ENCODE measurements around the gene CYP2W1. TPM values are rescaled to one million over a fixed set of nuclear protein-coding genes. Genes with fewer than 3 reads are reported as not detected.

The CYP2W1 gene
- total RNA-seq, 1 donor from 2014 or later: not detected

DNA sequence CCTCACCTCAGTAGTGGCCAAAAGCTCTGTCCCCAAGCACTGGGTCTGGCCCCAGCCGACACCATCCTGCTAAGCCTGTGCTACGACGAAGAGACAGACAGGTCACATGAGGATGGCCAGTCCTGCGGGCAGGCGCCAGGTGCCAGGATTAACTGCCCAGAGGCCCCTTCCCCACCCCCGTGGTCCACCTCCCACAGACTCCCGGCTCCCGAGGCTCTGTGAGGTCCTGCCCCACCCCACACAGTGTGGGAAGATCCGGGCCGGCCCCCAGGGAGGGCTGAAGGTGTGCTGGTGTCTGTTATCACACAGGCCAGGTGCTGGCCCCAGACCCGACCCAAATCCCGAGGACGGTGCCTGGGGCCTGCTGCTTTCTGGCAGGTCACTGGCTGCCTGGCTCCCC, 27.2 kb downstream of the CYP2W1 start:
- H3K4me3 Mint-ChIP-seq (ENCODE audit: unreplicated experiment): no peak overlapping the region
- H3K27ac Mint-ChIP-seq (ENCODE audit: unreplicated experiment): no peak overlapping the region
- peaks cover 6% of the 10 kb centered on the region for H3K4me1 Mint-ChIP-seq (ENCODE audit: unreplicated experiment)
- TF ChIP-seq, protein P1, sequence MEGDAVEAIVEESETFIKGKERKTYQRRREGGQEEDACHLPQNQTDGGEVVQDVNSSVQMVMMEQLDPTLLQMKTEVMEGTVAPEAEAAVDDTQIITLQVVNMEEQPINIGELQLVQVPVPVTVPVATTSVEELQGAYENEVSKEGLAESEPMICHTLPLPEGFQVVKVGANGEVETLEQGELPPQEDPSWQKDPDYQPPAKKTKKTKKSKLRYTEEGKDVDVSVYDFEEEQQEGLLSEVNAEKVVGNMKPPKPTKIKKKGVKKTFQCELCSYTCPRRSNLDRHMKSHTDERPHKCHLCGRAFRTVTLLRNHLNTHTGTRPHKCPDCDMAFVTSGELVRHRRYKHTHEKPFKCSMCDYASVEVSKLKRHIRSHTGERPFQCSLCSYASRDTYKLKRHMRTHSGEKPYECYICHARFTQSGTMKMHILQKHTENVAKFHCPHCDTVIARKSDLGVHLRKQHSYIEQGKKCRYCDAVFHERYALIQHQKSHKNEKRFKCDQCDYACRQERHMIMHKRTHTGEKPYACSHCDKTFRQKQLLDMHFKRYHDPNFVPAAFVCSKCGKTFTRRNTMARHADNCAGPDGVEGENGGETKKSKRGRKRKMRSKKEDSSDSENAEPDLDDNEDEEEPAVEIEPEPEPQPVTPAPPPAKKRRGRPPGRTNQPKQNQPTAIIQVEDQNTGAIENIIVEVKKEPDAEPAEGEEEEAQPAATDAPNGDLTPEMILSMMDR (IDR thresholded peaks at IDR 0.05; ENCODE audit: unreplicated experiment): no peak
- no peaks in the 10 kb centered on the region for H3K9me3 Mint-ChIP-seq (ENCODE audit: unreplicated experiment)
- DNase-seq (ENCODE audit: low spot score): no peak
- peaks cover 9% of the 10 kb centered on the region for H3K27me3 Mint-ChIP-seq (ENCODE audit: unreplicated experiment)
- peaks cover 9% of the 10 kb centered on the region for H3K36me3 Mint-ChIP-seq (ENCODE audit: low read depth, unreplicated experiment)

DNA sequence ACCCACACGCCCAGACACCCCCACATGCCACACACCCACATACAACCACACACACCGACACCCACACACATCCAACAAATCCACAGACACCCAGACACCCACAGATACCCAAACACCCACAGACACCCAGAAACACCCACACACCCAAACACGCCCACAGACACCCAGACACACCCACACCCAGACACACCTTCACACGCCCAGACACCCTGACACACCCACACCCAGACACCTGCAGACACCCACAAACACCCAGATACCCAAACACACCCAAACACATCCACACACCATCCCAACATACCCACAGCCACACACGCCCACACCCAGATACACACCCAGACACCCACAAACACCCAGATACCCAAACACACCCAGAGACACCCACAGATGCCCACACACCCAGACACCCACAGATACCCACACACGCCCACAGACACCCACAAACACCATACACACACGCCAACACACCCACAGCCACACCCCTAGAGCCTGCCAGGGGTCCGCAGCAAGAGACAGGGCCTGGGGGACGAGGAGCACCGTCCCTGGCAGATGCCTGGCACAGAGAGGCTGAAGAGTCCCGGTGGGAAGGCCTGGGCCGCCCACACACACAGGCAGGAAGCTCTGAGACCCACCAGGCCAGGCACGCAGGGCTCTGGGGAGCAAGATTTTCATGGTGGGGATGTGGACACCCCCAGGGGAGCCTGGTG, 28.5 kb downstream of the CYP2W1 start:
- Mint-ChIP-seq H3K27ac (ENCODE audit: unreplicated experiment) (no peak overlapping the region), H3K9me3 (ENCODE audit: unreplicated experiment) (no peaks in the 10 kb centered on the region), H3K4me3 (ENCODE audit: unreplicated experiment) (no peak overlapping the region), H3K36me3 (ENCODE audit: low read depth, unreplicated experiment) (peaks cover 4% of the 10 kb centered on the region), H3K27me3 (ENCODE audit: unreplicated experiment) (peaks cover 4% of the 10 kb centered on the region), H3K4me1 (ENCODE audit: unreplicated experiment) (peaks cover 6% of the 10 kb centered on the region)
- TF ChIP-seq, protein P1 (IDR thresholded peaks at IDR 0.05; ENCODE audit: unreplicated experiment): no peak
- DNase-seq (ENCODE audit: low spot score): no peak

DNA sequence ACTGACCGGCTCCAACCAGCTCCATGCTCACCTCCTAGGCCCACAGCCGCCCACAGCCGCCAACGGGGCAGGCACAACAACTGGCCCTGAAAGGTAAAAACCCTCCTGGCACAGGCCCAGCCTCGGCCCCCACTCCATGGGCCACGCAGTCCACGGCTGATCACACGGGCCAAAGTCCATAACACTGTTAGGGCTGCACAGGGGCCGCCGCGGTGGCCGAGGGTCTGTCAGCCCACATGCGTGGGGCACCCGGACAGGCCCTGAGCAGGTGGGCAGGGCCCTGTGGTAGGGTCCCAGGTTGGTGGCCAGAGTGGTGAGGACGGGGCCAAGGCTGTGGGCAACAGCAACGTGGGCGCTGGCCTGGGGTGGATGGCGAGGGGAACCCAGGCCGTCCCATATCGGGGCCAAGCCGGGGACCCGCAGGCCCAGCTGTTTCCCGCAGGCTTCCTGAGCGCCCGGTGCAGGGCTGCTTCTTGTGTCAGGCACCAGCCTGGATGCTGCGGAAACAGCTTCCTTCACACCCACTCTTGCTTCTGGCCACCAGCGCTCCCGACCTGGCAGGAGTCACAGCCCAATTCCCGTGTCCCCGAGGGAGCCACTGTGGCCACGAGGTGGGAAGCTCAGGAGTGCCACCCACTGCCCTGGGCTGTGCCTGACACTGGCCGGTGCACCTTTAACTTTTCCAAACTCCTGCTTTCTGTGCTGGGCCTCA, 29.2 kb downstream of the CYP2W1 start:
- DNase-seq (ENCODE audit: low spot score): no peak
- Mint-ChIP-seq H3K4me1 (ENCODE audit: unreplicated experiment) (peaks cover 6% of the 10 kb centered on the region), H3K4me3 (ENCODE audit: unreplicated experiment) (no peak overlapping the region), H3K27me3 (ENCODE audit: unreplicated experiment) (peaks cover 7% of the 10 kb centered on the region), H3K36me3 (ENCODE audit: low read depth, unreplicated experiment) (peaks cover 4% of the 10 kb centered on the region), H3K9me3 (ENCODE audit: unreplicated experiment) (no peaks in the 10 kb centered on the region), H3K27ac (ENCODE audit: unreplicated experiment) (no peak overlapping the region)
- TF ChIP-seq, protein P1 (IDR thresholded peaks at IDR 0.05; ENCODE audit: unreplicated experiment): no peak

DNA sequence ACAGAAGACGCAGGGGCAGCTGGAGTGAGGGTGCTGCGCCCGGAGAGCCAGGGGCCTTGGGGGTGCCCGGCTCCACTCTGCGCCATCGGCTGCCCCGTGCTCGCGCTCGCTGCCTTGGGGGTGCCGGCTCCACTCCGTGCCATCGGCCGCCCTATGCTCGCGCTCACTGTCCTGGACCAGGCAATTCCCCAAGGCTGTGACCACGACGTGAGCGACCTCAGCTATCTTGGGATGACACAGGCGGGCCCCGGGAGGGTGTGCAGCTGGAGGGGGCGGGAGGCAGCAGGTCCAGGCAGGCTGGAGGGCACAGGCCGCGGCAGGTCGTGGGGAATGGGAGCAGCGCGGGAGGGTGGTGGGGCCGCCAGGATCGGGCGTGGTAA, 29.7 kb downstream of the CYP2W1 start:
- Mint-ChIP-seq H3K4me3 (ENCODE audit: unreplicated experiment) (no peak overlapping the region), H3K9me3 (ENCODE audit: unreplicated experiment) (no peaks in the 10 kb centered on the region), H3K4me1 (ENCODE audit: unreplicated experiment) (peaks cover 6% of the 10 kb centered on the region), H3K27me3 (ENCODE audit: unreplicated experiment) (peaks cover 8% of the 10 kb centered on the region), H3K36me3 (ENCODE audit: low read depth, unreplicated experiment) (peaks cover 4% of the 10 kb centered on the region), H3K27ac (ENCODE audit: unreplicated experiment) (no peak overlapping the region)
- no peak for DNase-seq (ENCODE audit: low spot score)
- TF ChIP-seq, protein P1 (IDR thresholded peaks at IDR 0.05; ENCODE audit: unreplicated experiment): no peak

- TF ChIP-seq, protein P1 (IDR thresholded peaks at IDR 0.05; ENCODE audit: unreplicated experiment): no peak
- peaks cover 11% of the 10 kb centered on the region for H3K27me3 Mint-ChIP-seq (ENCODE audit: unreplicated experiment)
- peaks cover 10% of the 10 kb centered on the region for H3K4me1 Mint-ChIP-seq (ENCODE audit: unreplicated experiment)
- no peak for DNase-seq (ENCODE audit: low spot score)
- peaks cover 2% of the 10 kb centered on the region for H3K36me3 Mint-ChIP-seq (ENCODE audit: low read depth, unreplicated experiment)
- no peak overlapping the region for H3K4me3 Mint-ChIP-seq (ENCODE audit: unreplicated experiment)
- H3K9me3 Mint-ChIP-seq (ENCODE audit: unreplicated experiment): no peaks in the 10 kb centered on the region
- H3K27ac Mint-ChIP-seq (ENCODE audit: unreplicated experiment): peak overlapping the region; percentile 1
These were observed 30.6 kb downstream of the CYP2W1 start for GRCh38 chr7:1013581-1013980.

All from endothelial cell (in vitro differentiated cells).